RWPE2 (cell line): ENCODE results near the gene SPATA2.
A peak's percentile ranks its signal among the peaks of the same experiment; 100 is the strongest.
"Not testable (repeated sequence)": the region's sequence is repeated elsewhere in the genome, so short reads cannot be mapped to it uniquely, and the experiment has no call there.

Experiments
- ATAC-seq: fragments of 200-7000 bp; cut with Tn5 transposase; 3 replicates; pipeline ENCODE4 v1.9.1; 2021; ENCODE audit warnings: low read depth
- DNase-seq: peaks from one replicate; pipeline ENCODE4 v3.0.0-alpha.2; 2020; ENCODE audit warnings: low spot score
- H3K27ac ChIP-seq: fragments of 450-650 bp; 2 replicates; pipeline ENCODE4 v1.5.1; 2017; ENCODE audit warnings: mild to moderate bottlenecking; ENCODE audit not compliant: poor library complexity, severe bottlenecking
- H3K27me3 ChIP-seq: fragments of 250-450 bp; sonication (Bioruptor Pico); 2 replicates; pipeline ENCODE4 v1.5.1; 2021; ENCODE audit warnings: mild to moderate bottlenecking, moderate library complexity; ENCODE audit not compliant: insufficient read depth, poor library complexity, severe bottlenecking
- H3K36me3 ChIP-seq: fragments of 250-450 bp; sonication (Bioruptor Pico); 2 replicates; pipeline ENCODE4 v1.5.1; 2020; ENCODE audit warnings: low read depth, mild to moderate bottlenecking, moderate library complexity
- H3K4me1 ChIP-seq: fragments of 250-450 bp; sonication (Bioruptor Pico); 2 replicates; pipeline ENCODE4 v1.5.1; 2021; ENCODE audit warnings: mild to moderate bottlenecking, moderate library complexity; ENCODE audit not compliant: insufficient read depth, poor library complexity, severe bottlenecking
- H3K4me3 ChIP-seq: fragments of 250-450 bp; sonication (Bioruptor Pico); 2 replicates; pipeline ENCODE4 v1.5.1; 2021; ENCODE audit warnings: mild to moderate bottlenecking, moderate library complexity; ENCODE audit not compliant: severe bottlenecking
- H3K9me3 ChIP-seq: fragments of 250-450 bp; sonication (Bioruptor Pico); 2 replicates; pipeline ENCODE4 v1.5.1; 2021; ENCODE audit warnings: mild to moderate bottlenecking, moderate library complexity; ENCODE audit not compliant: severe bottlenecking
- TF ChIP-seq, protein P1 (sequence below): fragments of 450-650 bp; IDR thresholded peaks from one replicate; pipeline ENCODE4 v1.5.1; 2017; ENCODE audit warnings: mild to moderate bottlenecking, moderate library complexity; ENCODE audit not compliant: poor library complexity, severe bottlenecking

The SPATA2 gene, protein sequence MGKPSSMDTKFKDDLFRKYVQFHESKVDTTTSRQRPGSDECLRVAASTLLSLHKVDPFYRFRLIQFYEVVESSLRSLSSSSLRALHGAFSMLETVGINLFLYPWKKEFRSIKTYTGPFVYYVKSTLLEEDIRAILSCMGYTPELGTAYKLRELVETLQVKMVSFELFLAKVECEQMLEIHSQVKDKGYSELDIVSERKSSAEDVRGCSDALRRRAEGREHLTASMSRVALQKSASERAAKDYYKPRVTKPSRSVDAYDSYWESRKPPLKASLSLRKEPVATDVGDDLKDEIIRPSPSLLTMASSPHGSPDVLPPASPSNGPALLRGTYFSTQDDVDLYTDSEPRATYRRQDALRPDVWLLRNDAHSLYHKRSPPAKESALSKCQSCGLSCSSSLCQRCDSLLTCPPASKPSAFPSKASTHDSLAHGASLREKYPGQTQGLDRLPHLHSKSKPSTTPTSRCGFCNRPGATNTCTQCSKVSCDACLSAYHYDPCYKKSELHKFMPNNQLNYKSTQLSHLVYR

DNA sequence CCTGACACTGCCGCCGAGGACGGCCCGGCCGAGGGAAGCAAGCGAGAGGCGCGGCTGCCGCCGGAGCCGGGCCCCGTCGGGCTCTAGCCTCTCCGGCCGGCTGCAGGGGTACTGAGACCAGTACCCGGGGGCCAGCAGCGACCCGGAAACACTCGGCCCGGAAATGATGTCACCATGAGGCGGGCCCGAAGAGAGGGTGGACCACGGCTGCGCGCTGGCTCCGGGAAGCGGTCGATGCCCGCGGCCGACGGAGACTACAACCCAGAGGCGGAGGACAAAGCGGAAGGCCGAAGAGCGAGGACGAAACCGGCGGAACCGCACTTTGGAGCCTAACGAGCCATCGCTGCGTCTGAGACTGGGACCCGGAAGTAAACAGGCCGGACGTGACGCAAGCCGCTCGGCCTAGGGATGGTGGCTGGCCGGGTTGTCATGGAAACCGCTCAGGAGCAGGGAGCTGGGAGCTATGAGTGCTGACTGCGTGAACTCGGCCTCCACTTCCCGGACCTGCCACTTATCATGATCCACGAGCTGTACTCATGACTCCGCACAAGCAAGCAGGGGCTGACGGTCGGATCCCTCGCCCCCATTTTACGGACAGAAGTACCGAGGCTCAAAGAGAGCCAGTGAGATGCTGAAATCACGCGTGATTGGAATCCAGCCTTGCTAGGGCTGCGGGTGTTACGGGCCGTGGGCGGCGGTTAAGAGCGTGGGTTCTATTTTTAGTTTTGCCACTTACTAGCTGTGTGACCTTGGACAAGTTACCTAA is at the start of gene SPATA2:
SPATA2 (minus strand) TSS at position 150 of the 766 bp plus-strand sequence. CDS start 7,039 bp downstream, outside the sequence.
- peaks cover 12% of the 10 kb centered on the region; the same call in 1 of the 2 replicates for H3K36me3 ChIP-seq
- H3K27ac ChIP-seq: peak within 1 kb of the TSS; percentile 89
- H3K27me3 ChIP-seq: no peaks in the 10 kb centered on the region
- DNase-seq: peak; percentile 100
- H3K9me3 ChIP-seq: no peaks in the 10 kb centered on the region
- H3K4me1 ChIP-seq: peaks cover 5% of the 10 kb centered on the region
- TF ChIP-seq, protein P1, sequence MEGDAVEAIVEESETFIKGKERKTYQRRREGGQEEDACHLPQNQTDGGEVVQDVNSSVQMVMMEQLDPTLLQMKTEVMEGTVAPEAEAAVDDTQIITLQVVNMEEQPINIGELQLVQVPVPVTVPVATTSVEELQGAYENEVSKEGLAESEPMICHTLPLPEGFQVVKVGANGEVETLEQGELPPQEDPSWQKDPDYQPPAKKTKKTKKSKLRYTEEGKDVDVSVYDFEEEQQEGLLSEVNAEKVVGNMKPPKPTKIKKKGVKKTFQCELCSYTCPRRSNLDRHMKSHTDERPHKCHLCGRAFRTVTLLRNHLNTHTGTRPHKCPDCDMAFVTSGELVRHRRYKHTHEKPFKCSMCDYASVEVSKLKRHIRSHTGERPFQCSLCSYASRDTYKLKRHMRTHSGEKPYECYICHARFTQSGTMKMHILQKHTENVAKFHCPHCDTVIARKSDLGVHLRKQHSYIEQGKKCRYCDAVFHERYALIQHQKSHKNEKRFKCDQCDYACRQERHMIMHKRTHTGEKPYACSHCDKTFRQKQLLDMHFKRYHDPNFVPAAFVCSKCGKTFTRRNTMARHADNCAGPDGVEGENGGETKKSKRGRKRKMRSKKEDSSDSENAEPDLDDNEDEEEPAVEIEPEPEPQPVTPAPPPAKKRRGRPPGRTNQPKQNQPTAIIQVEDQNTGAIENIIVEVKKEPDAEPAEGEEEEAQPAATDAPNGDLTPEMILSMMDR: peak; percentile 23
- ATAC-seq: peak; percentile 86
- peak within 1 kb of the TSS; percentile 87 for H3K4me3 ChIP-seq

DNA sequence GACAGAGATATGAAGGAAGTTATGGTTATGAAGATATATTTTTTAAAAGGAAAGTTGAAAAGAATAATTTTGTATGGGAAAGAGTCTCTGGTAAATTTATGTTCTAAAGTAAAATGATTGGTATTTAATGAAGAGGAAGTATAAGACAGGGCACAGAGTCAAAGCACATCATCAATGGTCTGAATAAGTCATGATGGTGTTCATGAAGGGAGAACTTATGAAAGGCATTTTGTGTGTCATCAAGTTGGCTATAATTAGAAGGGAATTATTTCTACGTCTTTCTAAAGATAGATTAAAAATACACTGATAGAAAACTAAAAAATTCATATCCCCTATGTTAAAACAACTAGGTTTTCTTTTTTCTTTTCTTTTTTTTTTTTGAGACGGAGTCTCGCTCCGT is 46.1 kb upstream of the SPATA2 start:
- Histone ChIP-seq H3K27me3 (no peaks in the 10 kb centered on the region), H3K27ac (no peak overlapping the region)

DNA sequence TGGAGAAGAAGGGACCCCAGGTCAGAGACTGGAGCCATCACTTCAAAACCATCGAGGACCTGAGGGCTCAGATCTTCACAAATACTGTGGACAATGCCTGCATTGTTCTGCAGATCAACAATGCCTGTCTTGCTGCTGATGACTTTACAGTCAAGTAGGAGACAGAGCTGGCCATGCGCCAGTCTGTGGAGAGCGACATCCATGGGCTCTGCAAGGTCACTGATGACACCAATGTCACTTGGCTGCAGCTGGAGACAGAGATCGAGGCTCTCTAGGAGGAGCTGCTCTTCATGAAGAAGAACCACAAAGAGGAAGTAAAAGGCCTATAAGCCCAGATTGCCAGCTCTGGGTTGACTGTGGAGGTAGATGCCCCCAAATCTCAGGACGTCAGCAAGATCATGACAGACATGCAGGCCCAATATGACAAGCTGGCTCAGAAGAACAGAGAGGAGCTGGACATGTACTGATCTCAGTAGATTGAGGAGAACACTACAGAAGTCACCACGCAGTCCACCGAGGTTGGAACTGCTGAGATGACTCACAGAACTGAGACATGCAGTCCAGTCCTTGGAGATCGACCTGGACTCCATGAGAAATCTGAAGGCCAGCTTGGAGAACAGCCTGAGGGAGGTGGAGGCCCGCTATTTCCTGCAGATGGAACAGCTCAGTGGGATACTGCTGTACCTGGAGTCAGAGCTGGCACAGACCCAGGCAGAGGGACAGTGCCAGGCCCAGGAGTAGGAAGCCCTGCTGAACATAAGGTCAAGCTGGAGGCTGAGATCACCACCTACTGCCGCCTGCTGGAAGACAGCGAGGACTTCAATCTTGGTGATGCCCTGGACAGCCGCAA is 42.0 kb upstream of the SPATA2 start:
- H3K27ac ChIP-seq, H3K9me3 ChIP-seq, H3K27me3 ChIP-seq, H3K4me3 ChIP-seq, DNase-seq, H3K4me1 ChIP-seq, ATAC-seq: not testable (repeated sequence)
- TF ChIP-seq, protein P1: peak; percentile 11
- peaks cover 46% of the 10 kb centered on the region for H3K36me3 ChIP-seq

More for the DNA sequence above, 46.1 kb upstream of the SPATA2 start:
- no peak overlapping the region for H3K4me3 ChIP-seq
- no peak for ATAC-seq
- peaks cover 5% of the 10 kb centered on the region for H3K4me1 ChIP-seq
- peaks cover 5% of the 10 kb centered on the region for H3K36me3 ChIP-seq
- no peak for DNase-seq
- no peaks in the 10 kb centered on the region for H3K9me3 ChIP-seq
- TF ChIP-seq, protein P1: no peak

GRCh38 chr20:49956689-49957088 is 41.4 kb upstream of the SPATA2 start:
- H3K4me1 ChIP-seq: no peaks in the 10 kb centered on the region
- H3K9me3 ChIP-seq: no peaks in the 10 kb centered on the region
- no peak for DNase-seq
- H3K36me3 ChIP-seq: peaks cover 52% of the 10 kb centered on the region
- TF ChIP-seq, protein P1: no peak
- no peak for ATAC-seq
- no peaks in the 10 kb centered on the region for H3K27me3 ChIP-seq
- H3K27ac ChIP-seq: no peak overlapping the region
- H3K4me3 ChIP-seq: no peak overlapping the region

DNA sequence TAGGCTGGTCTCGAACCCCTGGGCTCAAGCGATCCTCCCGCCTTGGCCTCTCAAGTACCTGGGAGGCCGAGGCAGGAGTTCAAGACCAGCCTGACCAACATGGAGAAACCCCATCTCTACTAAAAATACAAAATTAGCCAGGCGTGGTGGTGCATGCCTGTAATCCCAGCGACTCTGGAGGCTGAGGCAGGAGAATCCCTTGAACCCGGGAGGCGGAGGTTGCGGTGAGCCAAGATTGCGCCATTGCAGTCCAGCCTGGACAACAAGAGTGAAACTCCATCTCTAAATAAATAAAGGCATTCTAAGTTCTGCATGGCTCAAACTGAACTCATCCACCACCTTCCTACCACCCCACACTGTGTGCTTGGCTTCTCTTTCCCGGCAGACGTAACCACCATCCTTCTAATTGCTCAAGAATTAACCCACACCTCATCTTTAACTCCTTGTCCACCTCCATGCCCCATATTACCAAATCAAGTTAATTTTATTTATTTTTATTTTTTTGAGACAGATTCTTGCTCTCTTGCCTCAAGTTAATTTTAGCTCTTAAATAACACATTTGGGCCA is 40.6 kb upstream of the SPATA2 start:
- not testable (repeated sequence) for ATAC-seq, H3K9me3 ChIP-seq, H3K27ac ChIP-seq, H3K27me3 ChIP-seq, H3K4me1 ChIP-seq, H3K4me3 ChIP-seq, DNase-seq
- H3K36me3 ChIP-seq: peaks cover 60% of the 10 kb centered on the region
